HG02840 (cell line): Measurements from ENCODE around the gene CRTAP.
"Not testable (repeated sequence)": the region's sequence is repeated elsewhere in the genome, so short reads cannot be mapped to it uniquely, and the experiment has no call there.

ENCODE experiments used
- ATAC-seq: cut with Tn5 transposase; IDR thresholded peaks from one replicate; pipeline ENCODE4 v1.9.1; 2021; ENCODE audit warnings: mild to moderate bottlenecking, moderate library complexity, moderate number of reproducible peaks; ENCODE audit not compliant: unreplicated experiment, low FRiP score

The CRTAP gene

DNA sequence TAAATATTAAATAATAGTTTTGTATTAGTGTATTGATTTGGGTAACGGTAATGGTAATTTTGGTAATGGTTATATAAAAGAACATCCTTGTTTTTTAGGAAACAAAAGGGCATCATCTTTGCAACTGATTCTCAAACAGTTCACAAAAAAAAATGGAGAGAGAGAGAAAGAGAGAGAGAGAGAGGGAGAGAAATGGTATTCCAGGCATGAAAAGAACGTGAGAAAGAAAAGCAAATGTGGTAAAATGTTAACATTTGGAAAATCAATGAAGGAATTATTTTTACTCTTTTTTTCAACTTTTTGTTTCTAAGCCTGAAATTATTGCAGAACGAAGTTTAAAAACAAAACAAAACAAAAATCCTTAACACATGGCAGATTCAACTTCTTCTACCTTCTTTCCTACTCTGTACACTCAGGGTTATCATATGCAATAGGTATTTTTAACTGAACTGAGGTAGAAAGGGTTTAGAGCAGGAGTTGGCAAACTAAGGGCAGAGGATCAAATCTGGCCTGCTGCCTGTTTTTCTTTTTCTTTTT, 14.6 kb upstream of the CRTAP start:
- ATAC-seq: no peak

GRCh38 chr3:33099701-33100100, 14.1 kb upstream of the CRTAP start:
- ATAC-seq: no peak

- ATAC-seq: no peak
Measured at GRCh38 chr3:33100229-33100628, 13.6 kb upstream of the CRTAP start.

DNA sequence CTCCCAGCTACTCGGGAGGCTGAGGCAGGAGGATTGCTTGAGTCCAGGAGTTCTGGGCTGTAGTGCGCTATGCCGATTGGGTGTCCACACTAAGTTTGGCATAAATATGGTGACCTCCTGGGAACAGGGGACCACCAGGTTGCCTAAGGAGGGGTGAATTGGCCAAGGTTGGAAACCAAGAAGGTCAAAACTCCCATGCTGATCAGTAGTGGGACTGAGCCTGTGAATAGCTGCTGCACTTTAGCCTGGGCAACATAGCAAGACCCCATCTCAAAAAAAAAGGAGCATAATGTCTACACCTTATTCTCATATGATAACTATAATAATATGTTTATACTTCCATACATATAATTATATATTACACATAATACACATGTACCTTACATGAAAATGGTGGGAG, 10.8 kb upstream of the CRTAP start:
- no peak for ATAC-seq

DNA sequence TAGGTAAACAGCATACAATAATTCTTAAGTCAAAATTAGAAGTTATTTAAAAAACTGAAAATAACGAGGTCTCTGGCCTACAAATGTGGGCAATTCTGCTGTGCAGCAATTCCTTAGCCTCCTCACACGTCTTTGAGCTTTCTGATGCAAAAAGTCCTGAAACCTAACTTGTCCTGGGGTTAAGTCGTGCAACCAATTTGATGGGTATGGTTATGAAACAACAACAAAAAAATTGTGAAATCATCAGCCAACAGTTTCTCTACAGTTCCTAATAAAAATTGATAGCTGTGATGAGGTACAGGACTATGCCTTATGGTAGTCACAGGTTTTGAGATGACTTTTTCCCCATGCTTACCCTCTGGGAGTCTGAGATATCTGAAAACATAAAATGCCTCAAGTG, 10.3 kb upstream of the CRTAP start:
- no peak for ATAC-seq

- no peak for ATAC-seq
Measured at GRCh38 chr3:33104803-33105202, 9.0 kb upstream of the CRTAP start.

DNA sequence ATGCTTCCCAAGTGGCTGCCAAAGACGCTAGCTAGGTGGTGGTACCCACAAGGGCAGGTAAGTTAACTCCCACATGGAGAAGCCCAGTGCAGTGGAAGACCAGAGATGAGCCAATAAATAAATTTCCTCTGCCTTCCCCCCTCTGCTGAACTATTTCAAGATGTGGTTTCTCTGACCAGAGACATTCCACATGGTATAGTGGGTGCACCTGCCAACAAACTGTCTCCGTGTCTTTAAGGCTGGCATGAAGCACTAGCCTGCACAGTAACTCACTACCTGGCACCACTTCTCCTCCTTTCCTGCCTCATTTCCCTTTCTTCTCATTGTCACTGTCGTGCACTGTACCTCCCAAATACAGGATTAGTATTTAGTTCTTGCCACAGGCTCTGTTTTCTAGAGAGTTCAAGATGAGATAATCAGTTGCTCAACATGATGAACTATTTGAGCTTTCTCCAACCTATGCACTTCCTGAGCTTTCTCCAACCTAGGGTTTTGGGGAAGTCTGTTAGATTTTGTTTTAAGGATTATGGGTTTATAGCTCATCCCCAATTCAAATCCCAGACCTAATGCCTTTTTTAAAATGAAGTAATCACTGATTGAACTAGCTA, 8.4 kb upstream of the CRTAP start:
- no peak for ATAC-seq

GRCh38 chr3:33106854-33107253, 7.0 kb upstream of the CRTAP start:
- not testable (repeated sequence) for ATAC-seq

DNA sequence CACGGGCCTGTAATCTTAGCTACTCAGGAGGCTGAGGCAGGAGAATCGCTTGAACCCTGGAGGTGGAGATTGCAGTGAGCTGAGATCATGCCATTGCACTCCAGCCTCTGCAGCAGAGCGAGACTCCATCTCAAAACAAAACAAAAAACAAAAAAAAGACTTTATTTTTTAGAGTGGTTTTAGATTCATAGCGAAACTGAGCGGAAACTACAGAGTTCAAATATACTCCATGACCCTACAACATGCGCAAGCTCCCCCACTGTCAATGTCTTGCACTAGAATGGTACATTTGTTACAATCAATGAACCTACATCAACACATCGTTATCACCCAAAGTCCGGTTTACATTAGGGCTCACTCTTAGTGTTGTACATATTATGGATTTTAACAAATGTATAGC, 2.2 kb upstream of the CRTAP start:
- ATAC-seq: peak; percentile 43

DNA sequence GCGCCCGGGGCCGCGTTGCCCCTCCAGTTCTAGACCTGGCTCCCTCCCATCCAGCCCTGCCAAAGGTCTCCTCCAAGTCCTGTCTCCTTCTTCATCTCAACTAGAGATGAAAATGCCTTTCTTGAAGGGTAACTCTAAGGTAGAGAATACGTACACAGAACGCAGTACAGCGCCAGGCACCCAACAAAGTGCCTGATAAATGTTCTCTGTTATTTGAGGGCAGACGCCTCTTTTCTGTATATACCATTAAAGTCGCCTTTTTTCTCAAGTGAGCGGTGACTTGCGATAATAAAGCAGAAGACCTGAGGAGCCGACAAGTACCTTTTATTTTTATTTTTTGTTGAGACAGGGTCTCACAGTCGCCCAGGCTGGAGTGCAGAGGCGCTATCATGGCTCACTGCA, 809 bp downstream of the CRTAP start:
- no peak for ATAC-seq

DNA sequence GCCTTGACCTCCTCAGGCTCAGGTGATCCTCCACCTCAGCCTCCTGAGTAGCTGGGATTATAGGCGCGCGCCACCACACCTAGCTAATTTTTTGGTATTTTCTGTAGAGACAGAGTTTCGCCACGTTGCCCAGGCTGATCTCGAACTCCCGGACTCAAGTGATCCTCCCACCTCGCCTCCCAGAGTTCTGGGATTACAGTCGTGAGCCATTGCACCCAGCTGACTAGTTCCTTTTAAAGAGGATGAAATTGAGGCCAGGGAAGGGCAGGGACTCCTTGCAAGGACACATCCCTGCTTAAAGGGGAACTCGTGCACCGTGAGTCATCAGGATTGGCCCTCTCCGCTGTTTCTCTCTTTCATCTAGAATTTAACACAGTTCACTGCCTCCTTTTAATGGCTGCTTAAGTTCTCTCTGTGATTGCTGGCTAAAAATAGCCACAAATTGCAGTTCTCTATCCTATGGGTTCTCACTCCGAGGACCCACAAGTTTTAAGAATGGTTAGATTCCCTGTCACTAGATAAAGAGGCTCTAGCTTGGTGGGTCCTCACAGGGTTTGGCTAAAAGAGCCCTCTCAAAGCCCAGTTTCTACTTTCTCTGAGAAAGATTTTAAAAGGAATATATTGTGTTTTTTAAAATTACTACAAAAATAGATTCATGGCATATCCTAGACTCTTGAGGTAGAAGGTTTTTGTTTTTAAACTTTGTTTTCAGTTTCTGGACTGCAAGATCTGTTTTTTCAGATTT, 1.4 kb downstream of the CRTAP start:
- no peak for ATAC-seq

DNA sequence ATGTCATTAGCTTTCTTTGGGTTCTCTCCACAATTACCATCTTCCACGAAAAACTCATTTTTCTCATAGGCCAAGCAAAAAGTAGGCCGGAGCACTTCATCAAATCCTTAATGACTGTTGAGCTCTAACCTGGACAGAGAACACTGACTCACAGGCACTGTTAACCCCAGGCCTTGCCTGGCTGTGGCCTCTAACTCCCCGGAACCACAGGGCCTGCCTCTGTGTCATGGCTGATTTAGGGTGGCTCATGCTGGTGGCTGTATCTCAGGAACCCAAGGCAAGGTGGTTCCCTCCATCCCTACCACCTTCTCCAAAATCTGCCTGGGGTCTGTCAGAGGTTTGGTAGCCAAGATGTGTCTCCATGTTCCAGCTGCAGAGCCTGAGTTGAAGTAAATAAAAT, 3.6 kb downstream of the CRTAP start:
- ATAC-seq: no peak

- ATAC-seq: no peak
Measured at GRCh38 chr3:33119891-33120290, 6.1 kb downstream of the CRTAP start.

- ATAC-seq: no peak
Measured at GRCh38 chr3:33122991-33123390, 9.2 kb downstream of the CRTAP start.

- ATAC-seq: no peak
Measured at GRCh38 chr3:33124638-33125037, 10.8 kb downstream of the CRTAP start.

DNA sequence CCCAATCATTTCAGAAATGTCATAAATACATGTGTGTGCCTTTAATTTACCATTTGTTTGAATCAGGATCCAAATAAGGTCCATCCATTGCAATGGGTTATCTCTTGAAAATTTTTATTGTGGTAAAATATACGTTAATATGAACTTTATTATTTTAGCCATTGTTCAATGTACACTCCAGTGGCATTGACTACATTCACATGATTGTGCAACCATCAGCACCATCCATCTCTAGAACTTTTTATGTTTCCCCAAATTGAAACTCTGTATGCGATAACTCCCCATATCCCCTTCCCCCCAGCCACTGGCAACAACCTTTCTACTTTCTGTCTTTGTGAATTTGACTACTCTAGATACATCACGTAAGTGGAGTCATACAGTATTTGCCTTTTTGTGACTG, 12.0 kb downstream of the CRTAP start:
- ATAC-seq: no peak

DNA sequence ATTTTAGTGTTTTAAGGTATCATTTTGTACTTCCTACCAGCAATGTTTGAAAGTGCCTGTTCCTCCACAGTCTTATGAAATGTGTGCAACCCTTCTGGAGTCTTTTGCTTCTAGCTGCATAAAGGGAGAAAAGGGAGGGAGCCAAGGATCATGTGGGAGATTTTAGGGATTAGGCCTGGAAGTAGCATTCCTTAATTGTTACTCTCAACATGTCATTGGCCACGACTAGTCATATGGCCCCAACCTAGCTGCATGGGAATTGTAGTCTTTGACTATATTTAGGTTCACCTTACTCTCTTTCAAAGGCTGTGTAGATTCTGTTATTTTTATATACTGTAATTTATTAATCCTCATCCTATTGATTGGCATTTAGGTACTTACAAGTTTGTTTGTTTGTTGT, 14.9 kb downstream of the CRTAP start:
- no peak for ATAC-seq

DNA sequence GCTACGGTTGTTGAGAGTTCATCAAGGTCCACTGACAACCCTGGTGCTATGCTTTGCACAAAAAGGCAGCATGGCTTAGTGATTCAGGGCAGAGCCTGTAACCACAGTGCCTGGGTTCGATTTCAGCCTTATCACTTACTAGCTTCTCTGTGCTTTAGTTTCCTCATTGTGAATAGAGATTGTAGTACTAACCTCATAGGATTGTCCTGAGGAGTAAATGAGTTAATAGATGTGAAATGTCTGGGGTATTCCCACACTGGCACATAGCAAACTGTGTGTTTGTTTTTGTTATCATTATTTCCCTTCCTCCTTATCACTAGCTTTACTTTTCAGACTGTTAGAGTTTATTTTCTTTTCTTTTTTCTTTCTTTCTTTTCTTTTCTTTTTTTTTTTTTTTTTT, 16.3 kb downstream of the CRTAP start:
- no peak for ATAC-seq

DNA sequence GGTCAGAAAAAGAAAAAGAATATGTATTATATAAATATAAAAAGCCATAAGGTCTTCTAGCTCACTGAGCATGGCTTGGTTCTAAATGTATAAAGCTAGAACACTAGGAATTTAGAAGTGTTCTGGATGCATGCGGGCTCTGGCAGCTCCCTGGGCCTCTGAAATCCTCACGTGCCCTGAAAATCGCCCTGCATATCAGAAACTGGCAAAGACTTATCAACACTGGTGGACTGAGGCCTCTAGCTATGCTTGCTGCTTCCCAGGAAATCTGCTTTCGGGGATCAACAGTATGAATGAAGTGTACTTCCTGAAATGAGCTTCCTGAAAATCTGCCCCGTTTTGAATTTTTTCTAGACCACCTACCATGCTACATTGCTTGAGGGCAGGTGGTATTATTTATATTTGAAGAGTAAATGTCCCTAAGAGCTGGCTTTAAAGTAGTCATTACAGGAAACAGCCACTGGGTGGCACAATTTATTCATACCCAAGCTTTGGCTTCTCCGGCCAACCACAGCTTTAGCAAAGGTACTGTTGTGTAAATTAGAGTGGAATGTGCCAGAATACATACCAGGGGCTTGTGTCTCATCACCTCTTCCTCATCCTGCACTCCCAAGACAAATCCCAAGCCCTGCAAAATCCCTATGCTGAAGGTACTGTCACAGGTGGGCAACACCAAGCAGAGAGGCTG, 17.7 kb downstream of the CRTAP start:
- no peak for ATAC-seq

DNA sequence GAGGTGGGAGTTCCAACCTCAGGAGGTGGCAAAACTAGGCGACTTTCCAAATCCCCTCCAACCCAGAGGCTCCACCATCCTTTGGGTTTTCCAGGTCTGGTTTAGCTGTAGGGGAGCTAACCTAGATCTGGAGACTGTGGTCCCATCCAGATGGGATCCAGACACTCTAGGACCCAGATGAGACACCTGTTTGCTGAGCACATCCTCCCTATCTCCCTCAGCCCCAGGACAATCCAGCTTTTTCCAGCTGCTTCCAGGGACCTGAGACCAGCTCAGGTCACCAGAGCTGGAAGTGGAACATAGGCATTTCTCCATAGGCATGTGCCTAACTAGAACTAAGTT, 18.2 kb downstream of the CRTAP start:
- ATAC-seq: no peak

DNA sequence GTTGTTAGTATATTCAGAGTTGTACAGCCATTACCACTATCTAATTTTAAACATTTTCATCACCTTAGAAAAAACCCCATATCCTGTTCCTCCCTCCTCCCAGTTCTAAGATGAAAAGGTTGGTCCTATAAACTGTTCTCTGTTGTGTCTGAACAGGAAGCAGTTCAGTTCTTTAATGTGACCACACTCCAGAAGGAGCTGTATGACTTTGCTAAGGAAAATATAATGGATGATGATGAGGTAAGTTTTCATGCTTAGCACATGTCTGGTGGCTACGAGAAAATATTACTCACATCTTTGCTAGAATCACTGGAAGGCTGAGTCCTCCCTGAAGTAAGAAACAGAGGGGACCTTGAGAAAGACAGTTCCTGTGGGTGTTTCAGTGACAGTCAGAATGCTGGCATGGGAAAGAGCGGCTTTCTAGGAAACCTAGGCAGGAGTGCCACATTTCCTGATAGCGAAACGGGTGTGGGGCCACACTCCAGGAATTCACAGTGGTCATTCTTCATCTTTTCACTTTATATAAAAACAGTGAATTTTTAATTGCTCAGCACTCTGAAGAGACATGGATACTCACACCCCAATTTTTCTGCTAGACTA, 20.3 kb downstream of the CRTAP start:
- no peak for ATAC-seq
